ENCODE results near the gene KLHDC9. TPM values are rescaled to one million over a fixed set of nuclear protein-coding genes. Genes with fewer than 3 reads are reported as not detected.

Gene KLHDC9
- polyA plus RNA-seq, 1 donor (not counting 4 experiments of a cell fraction or from before 2014, with no cell fraction given): 0.54 TPM

- no peaks in the 10 kb centered on the region for H3K36me3 ChIP-seq (ENCODE audit: control insufficient read depth in 2 of 2, extremely low read depth in 1 of 2, insufficient read depth in 2 of 2, low read length in 2 of 2)
- peaks cover 38% of the 10 kb centered on the region for H3K4me1 ChIP-seq (ENCODE audit: control insufficient read depth, extremely low read depth, insufficient read depth, low read length)
- no peak for TF ChIP-seq EZH2 (IDR thresholded peaks at IDR 0.05; ENCODE audit: low read length)
- TF ChIP-seq CTCF (optimal IDR thresholded peaks at IDR 0.05 in 1 of 3, IDR thresholded peaks at IDR 0.05 in 1 of 3, conservative IDR thresholded peaks at IDR 0.05 in 1 of 3; ENCODE audit: extremely low read depth in 1 of 3, insufficient read depth in 2 of 3, low read length in 3 of 3): no peak
- H3K4me2 ChIP-seq (ENCODE audit: control insufficient read depth, extremely low read depth, insufficient read depth, low read depth, low read length): no peak overlapping the region
- FAIRE-seq: no peak
- dilution Hi-C loops (cut with MboI; ENCODE audit: extremely low pct_ligation_motif_present, low sequenced_read_pairs): no loop called here
- H3K9ac ChIP-seq (ENCODE audit: control insufficient read depth, extremely low read depth, insufficient read depth, low read length): peak overlapping the region; percentile 20
- no peak for DNase-seq (ENCODE audit: low read depth, low spot score)
- no peak overlapping the region for H3K4me3 ChIP-seq (ENCODE audit: control insufficient read depth in 2 of 3, extremely low read depth in 1 of 3, insufficient read depth in 2 of 3, low read depth in 1 of 3, low read length in 3 of 3)
- H2AFZ ChIP-seq (ENCODE audit: control insufficient read depth, low read length): no peak overlapping the region
- H3K27me3 ChIP-seq (ENCODE audit: control insufficient read depth, extremely low read depth, insufficient read depth, low read length): no peaks in the 10 kb centered on the region
- H4K20me1 ChIP-seq (ENCODE audit: control insufficient read depth, extremely low read depth, insufficient read depth, low read length): no peaks in the 10 kb centered on the region
- peaks cover 2% of the 10 kb centered on the region for H3K9me1 ChIP-seq (ENCODE audit: control insufficient read depth, extremely low read depth, insufficient read depth, low read length)
- no peaks in the 10 kb centered on the region for H3K9me3 ChIP-seq (ENCODE audit: control insufficient read depth, low read depth, low read length)
- H3K27ac ChIP-seq (ENCODE audit: control insufficient read depth, insufficient read depth, low read length): no peak overlapping the region
- no peaks in the 10 kb centered on the region for H3K79me2 ChIP-seq (ENCODE audit: control insufficient read depth, insufficient read depth, low read length)
Measured at GRCh38 chr1:161072751-161073449, 25.3 kb upstream of the KLHDC9 start.

GRCh38 chr1:161073474-161074121 is 24.6 kb upstream of the KLHDC9 start:
- H2AFZ ChIP-seq (ENCODE audit: control insufficient read depth, low read length): no peak overlapping the region
- peaks cover 2% of the 10 kb centered on the region for H3K9me1 ChIP-seq (ENCODE audit: control insufficient read depth, extremely low read depth, insufficient read depth, low read length)
- H4K20me1 ChIP-seq (ENCODE audit: control insufficient read depth, extremely low read depth, insufficient read depth, low read length): no peaks in the 10 kb centered on the region
- peak overlapping the region; percentile 71 for H3K4me2 ChIP-seq (ENCODE audit: control insufficient read depth, extremely low read depth, insufficient read depth, low read depth, low read length)
- dilution Hi-C loops (cut with MboI; ENCODE audit: extremely low pct_ligation_motif_present, low sequenced_read_pairs): no loop called here
- no peak for TF ChIP-seq EZH2 (IDR thresholded peaks at IDR 0.05; ENCODE audit: low read length)
- TF ChIP-seq CTCF (optimal IDR thresholded peaks at IDR 0.05 in 1 of 3, IDR thresholded peaks at IDR 0.05 in 1 of 3, conservative IDR thresholded peaks at IDR 0.05 in 1 of 3; ENCODE audit: extremely low read depth in 1 of 3, insufficient read depth in 2 of 3, low read length in 3 of 3): peak; percentile 43 to 73 (median 46)
- no peaks in the 10 kb centered on the region for H3K9me3 ChIP-seq (ENCODE audit: control insufficient read depth, low read depth, low read length)
- H3K4me3 ChIP-seq (ENCODE audit: control insufficient read depth in 2 of 3, extremely low read depth in 1 of 3, insufficient read depth in 2 of 3, low read depth in 1 of 3, low read length in 3 of 3): no peak overlapping the region
- H3K9ac ChIP-seq (ENCODE audit: control insufficient read depth, extremely low read depth, insufficient read depth, low read length): peak overlapping the region; percentile 72
- H3K4me1 ChIP-seq (ENCODE audit: control insufficient read depth, extremely low read depth, insufficient read depth, low read length): peaks cover 32% of the 10 kb centered on the region
- H3K36me3 ChIP-seq (ENCODE audit: control insufficient read depth in 2 of 2, extremely low read depth in 1 of 2, insufficient read depth in 2 of 2, low read length in 2 of 2): no peaks in the 10 kb centered on the region
- DNase-seq (ENCODE audit: low read depth, low spot score) (peak; percentile 96), FAIRE-seq (peak; percentile 63)
- no peaks in the 10 kb centered on the region for H3K27me3 ChIP-seq (ENCODE audit: control insufficient read depth, extremely low read depth, insufficient read depth, low read length)
- no peaks in the 10 kb centered on the region for H3K79me2 ChIP-seq (ENCODE audit: control insufficient read depth, insufficient read depth, low read length)
- H3K27ac ChIP-seq (ENCODE audit: control insufficient read depth, insufficient read depth, low read length): peak overlapping the region; percentile 95
